GM18873 (cell line): ENCODE results near the gene SSTR5.

Source experiments
- ATAC-seq: cut with Tn5 transposase; IDR thresholded peaks from one replicate; pipeline ENCODE4 v1.9.1; 2021; ENCODE audit warnings: mild to moderate bottlenecking, moderate library complexity, moderate number of reproducible peaks; ENCODE audit not compliant: unreplicated experiment, low FRiP score

The SSTR5 gene

DNA sequence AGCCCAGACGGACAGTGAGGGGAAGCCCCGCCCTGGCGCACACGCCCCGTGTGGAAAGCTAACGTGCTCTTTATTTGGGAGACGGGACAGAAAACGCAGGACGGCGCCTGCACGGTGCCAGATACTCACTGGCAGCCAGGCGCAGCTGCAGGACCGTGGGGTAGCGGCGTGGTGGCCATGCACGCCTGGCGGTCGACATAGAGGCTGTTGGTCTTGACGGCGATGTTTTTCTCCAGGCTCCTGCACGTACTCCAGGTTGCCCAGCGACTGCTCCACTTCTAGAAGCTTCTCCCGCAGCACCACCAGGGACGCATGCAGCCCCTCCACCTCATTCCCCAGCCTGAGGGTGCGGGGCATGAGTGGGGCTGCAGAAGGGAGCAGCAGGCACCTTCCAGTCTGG, 28.6 kb downstream of the SSTR5 start:
- no peak for ATAC-seq

DNA sequence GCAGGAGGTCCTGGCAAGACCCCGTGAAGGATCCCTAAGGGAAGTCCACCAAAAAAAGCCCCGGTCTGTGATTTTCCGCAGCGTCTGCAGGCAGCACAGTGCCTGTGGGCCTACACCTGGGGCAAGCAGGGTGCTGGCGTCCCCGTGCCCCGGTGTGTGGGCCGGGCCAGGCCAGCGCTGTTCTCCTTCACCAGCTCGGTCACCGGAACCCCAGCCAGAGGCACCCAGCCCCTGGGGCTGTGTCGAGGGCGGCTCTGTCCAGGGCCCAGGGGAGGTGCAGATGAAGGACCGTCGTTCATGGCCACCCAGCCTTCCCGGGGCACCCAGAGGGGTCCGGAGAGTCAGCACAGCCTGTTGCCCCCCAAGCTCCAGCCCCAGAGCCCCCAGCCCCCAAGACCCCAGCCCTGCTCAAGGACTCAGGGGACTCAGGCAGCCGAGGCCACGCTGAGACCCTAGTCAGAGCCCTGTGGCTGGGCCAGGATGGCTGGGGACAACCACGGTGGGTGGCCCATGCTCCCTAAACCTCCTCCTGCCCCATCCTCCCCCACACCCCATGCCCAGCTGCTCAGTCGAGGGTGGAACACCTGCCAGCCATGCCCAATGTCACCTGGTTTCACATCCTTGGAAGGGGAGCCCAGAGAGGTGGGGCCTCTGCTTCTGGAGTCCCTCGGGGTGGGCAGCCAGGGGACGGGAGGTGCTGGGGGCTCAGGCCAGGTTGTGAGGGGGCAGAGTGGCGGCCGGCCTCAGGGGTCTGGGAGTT, 29.2 kb downstream of the SSTR5 start:
- ATAC-seq, result no peak

- ATAC-seq, result no peak
Observed at GRCh38 chr16:1102333-1102700, 29.8 kb downstream of the SSTR5 start.

DNA sequence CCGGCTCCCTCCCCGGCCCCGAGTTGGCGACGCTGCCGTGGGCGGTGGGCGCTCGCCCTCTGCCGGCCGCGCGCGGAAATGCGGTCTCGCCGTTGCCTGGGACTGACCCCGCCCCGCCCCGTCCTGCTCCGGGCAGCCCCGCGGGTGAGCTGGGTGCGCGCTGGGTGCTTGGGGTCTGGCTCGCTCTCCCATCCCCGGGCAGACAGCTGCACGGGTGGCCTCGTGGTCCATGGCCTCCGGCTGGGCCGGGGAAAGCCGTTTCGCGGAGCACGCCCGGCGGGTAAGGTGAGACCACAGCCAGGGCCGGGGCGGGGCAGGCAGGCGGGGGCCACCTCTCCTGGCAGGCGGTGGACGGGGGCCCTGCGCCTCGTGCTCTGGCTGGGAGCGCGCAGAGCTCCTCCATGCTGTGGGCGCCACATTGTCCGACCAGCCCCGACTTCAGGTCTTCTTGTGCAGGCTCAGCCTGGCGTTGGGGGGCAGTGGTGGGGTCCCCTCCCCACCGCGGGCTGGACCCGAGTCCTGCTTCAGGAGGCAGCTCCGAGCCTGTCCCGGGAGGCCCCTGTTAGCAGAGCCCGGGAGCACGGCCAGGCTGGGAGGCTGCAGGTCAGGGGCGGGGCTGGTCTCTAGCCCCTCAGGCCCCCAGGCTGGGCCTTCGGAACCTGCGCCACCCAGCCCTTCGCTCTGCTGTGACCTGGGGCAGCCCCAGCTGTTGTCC, 30.5 kb downstream of the SSTR5 start:
- no peak for ATAC-seq

DNA sequence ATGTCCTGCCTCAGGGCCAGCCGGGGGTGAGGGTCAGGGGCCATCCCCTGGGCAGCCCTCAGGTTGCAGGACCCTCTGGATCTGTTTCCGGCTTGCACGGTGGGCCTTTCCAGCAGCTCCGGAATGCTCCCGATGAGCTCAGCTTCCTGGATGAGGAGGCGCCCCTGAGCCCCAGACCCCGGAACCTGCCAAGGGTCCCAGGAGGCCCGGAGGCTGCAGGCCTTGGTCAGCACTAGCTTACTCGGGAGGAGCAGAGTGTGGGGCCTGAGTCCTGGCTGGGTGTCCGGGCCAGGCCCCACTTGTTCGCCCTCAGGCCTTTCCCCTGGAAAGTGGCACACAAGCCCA, 31.1 kb downstream of the SSTR5 start:
- ATAC-seq, result no peak

GRCh38 chr16:1105888-1106620, 33.5 kb downstream of the SSTR5 start:
- no peak for ATAC-seq

GRCh38 chr16:1106659-1107058, 34.1 kb downstream of the SSTR5 start:
- ATAC-seq, result no peak

GRCh38 chr16:1107141-1107540, 34.6 kb downstream of the SSTR5 start:
- ATAC-seq, result no peak

GRCh38 chr16:1107731-1108130, 35.2 kb downstream of the SSTR5 start:
- ATAC-seq, result no peak

DNA sequence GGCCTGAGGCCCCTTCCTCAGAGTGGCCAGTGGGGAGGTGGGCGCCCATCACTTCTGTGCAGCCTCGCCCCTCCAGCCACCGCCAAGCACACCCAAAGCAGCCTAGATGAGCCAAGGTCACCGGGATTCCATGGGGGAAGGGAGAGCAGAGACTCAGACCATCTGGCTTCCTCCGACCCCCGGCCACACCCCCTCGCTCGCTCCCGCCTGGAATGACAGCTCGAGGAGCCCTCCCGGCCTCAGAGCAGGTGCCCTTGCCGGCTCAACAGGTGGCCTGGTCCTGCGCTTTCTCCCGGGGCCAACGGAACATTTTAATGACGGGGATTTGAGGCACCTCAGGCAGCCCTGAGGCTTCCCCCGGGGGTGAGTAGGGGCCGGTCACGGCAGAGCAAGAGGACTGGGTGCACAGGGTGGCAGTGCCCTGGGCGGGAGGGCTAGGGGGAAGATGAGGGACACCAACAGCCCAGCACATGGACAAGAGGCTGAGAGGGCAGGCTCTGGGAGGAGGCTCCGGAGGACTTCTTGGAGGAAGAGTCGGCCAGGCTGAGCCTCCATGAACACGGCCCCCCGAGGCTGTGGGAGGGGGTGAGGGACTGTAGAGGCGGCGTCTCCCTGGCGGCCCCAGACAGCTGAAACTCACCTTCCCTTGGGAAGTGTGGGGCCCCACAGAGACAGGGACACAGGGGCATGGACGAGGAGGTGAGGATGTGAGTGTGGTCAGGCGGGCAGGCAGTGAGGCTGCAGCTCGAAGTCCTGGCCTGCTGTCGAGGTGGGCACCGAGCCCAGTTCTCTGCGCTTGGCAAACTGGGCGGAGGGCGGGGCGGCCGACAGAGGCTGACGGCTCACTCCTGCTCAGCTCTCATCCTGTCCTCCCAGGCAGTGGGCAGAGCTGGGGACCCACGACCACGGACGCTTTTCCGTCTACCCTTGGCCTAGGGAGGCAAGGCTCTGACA, 36.0 kb downstream of the SSTR5 start:
- ATAC-seq, result no peak

- no peak for ATAC-seq
Observed at GRCh38 chr16:1109648-1110047, 37.1 kb downstream of the SSTR5 start.

DNA sequence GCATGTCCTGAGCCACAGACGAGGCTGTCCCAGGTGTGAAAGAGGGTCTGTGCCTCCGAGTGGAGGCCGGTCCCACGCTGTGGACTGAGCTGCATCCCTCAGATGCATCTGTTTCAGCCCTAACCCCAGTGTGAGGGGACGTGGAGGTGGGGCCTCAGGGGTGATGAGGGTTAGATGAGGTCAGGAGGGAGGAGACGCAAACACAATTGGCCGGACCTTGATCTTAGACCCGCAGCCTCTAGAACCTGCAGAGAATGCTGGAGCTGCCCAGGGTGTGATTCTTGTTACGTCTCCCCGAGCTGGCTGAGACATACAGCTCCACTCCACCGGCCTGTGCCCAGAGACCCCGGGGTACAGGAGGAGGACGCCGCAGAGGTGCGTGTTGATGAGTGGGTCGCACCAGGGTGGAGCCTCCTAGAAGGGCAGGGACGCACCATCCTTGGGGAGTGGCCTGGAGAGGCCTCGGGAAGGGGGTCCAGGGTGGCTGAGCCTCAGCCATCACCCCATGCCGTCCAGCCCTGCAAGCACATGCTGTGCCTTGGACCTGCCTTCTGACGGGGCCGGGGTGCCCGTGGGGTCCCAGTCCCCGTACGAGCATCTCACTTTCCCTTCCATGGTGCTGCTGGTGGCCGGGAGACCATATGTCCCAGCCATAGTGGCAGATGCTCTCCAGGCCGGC, 40.1 kb downstream of the SSTR5 start:
- no peak for ATAC-seq

- no peak for ATAC-seq
Observed at GRCh38 chr16:1113489-1113888, 40.9 kb downstream of the SSTR5 start.

- no peak for ATAC-seq
Observed at GRCh38 chr16:1113889-1114526, 41.5 kb downstream of the SSTR5 start.

DNA sequence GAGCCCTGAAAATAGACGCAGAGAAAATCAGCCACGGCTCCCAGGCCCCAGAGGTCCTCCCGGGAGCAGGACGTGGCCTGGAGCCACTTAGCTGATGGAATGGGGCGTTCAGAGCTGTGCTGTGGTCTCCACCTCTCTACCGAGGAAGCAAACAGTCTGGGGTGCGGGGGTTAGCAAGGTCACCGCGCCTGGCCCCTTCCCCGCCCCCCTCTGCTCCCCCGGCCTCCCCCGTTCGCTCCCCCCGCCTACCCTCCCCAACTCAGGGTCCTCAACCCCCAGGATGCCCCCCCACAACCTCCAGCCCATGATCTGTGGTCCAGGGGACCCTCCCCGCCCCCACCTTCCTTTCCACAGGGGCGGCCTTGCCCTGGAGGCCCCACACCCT, 44.1 kb downstream of the SSTR5 start:
- ATAC-seq, result no peak

GRCh38 chr16:1117176-1117900, 44.8 kb downstream of the SSTR5 start:
- ATAC-seq, result no peak

- no peak for ATAC-seq
Observed at GRCh38 chr16:1117926-1118325, 45.4 kb downstream of the SSTR5 start.

- ATAC-seq, result no peak
Observed at GRCh38 chr16:1119129-1119528, 46.6 kb downstream of the SSTR5 start.
